Measurements from ENCODE around the gene TAGAP.

- TF ChIP-seq, protein P1, sequence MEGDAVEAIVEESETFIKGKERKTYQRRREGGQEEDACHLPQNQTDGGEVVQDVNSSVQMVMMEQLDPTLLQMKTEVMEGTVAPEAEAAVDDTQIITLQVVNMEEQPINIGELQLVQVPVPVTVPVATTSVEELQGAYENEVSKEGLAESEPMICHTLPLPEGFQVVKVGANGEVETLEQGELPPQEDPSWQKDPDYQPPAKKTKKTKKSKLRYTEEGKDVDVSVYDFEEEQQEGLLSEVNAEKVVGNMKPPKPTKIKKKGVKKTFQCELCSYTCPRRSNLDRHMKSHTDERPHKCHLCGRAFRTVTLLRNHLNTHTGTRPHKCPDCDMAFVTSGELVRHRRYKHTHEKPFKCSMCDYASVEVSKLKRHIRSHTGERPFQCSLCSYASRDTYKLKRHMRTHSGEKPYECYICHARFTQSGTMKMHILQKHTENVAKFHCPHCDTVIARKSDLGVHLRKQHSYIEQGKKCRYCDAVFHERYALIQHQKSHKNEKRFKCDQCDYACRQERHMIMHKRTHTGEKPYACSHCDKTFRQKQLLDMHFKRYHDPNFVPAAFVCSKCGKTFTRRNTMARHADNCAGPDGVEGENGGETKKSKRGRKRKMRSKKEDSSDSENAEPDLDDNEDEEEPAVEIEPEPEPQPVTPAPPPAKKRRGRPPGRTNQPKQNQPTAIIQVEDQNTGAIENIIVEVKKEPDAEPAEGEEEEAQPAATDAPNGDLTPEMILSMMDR (conservative IDR thresholded peaks at IDR 0.05; ENCODE audit: low read length): no peak
- TF ChIP-seq EZH2phosphoT487 (IDR thresholded peaks at IDR 0.05; ENCODE audit: borderline replicate concordance, low read depth, low read length): no peak
These were observed 37.3 kb downstream of the TAGAP start for GRCh38 chr6:159007510-159007909.
